GM12801 (cell line): ENCODE data around the gene ASTN2.

Experiments used
- CTCF ChIP-seq: IDR thresholded peaks from one replicate; pipeline ENCODE4 v1.5.1; 2011; ENCODE audit warnings: control low read depth; ENCODE audit not compliant: insufficient read length; ENCODE audit errors: extremely low read depth

Gene ASTN2

GRCh38 chr9:116475201-116475600 lies 939.7 kb downstream of the ASTN2 start:
- no peak for TF ChIP-seq CTCF

- no peak for TF ChIP-seq CTCF
Observed at GRCh38 chr9:116471944-116472506, 942.8 kb downstream of the ASTN2 start.

GRCh38 chr9:116471093-116471906 lies 943.6 kb downstream of the ASTN2 start:
- TF ChIP-seq CTCF: no peak

- no peak for TF ChIP-seq CTCF
Observed at GRCh38 chr9:116468793-116469527, 945.9 kb downstream of the ASTN2 start.

- no peak for TF ChIP-seq CTCF
Observed at GRCh38 chr9:116468369-116468768, 946.5 kb downstream of the ASTN2 start.

- TF ChIP-seq CTCF: no peak
Observed at GRCh38 chr9:116467740-116468351, 947.0 kb downstream of the ASTN2 start.
